HG03439 (cell line): ENCODE results near the gene AMDHD2.
A peak's percentile ranks its signal among the peaks of the same experiment; 100 is the strongest.

Experiments used
- ATAC-seq: cut with Tn5 transposase; IDR thresholded peaks from one replicate; pipeline ENCODE4 v1.9.1; 2021; ENCODE audit warnings: mild to moderate bottlenecking, moderate library complexity; ENCODE audit not compliant: unreplicated experiment

The AMDHD2 gene

GRCh38 chr16:2482708-2483534 lies 37.2 kb upstream of the AMDHD2 start:
- ATAC-seq = no peak

DNA sequence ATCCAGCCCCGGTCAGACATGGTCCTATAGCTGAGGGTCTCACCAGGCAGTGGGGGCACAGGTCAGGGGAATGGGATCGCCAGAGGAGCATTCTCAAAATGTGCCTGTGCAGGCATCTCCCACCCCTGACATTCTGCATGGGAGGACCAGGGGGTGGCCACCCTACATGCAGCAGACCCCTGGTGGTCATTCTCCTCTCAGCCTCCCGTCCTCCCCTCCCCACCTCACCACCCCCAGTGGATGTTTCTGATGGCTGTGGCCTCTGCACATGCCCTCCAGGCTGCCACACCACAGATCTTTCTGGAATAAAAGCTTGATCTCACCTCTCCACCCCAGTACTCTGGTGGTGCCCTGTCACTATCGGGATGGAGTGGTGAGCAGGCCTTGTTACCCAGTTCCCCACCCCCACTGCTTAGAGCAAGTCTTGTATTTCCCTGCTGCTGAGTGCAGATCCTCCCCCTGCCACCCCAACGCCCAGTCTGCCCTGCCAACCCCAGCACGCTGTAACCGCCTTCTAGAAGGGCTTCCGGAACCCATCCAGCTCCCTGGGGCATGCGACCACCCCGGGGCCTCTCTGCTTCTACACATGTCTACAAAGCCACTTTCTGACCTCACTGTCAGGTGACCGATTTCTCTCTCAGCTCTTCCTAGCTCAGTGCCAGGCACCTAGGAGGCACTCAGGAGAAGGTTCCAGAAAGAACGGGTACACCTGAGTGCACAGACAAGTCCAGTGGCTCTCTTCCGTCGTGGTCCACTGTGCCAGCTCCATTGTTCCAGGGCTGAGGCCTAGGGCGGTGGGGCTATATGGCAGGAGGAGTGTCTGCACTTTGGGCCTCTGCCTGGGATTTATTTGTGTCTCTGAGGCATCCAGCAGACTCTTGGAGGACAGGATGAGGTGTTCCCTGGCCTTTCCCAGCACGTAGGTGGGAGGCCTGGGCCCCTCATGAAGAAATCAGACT lies 36.0 kb upstream of the AMDHD2 start:
- no peak for ATAC-seq

DNA sequence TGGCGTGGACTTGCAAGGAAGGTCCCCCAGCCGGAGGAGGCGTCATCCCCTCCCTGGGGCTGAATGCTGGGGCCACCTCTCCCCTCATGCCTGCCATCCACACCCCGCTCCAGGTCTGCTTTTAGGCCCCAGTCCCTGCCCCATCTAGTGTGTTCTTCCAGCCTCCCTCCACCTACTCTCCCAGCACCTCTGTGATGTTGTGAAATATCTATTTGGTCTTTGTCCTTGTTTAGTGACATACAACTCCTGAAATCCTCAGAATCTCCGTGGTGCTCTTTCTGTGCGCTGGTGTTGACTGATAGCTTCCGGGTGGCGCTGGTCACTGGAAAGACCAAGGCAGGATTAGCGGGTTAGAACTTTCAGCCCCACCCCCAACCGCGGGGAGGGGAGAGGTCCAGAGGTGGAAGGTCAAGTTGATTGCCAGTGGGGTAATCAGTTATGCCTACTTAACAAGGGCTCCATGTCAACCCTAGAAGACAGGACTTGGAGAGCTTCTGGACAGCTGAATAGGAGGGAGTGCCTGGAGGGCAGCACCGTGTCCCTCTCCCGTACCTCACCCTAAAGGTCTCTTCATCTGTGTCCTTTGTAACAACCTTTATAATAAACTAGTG lies 35.2 kb upstream of the AMDHD2 start:
- ATAC-seq = no peak

GRCh38 chr16:2485811-2486507 lies 34.2 kb upstream of the AMDHD2 start:
- no peak for ATAC-seq

GRCh38 chr16:2486645-2487516 lies 33.3 kb upstream of the AMDHD2 start:
- peak; percentile 64 for ATAC-seq

GRCh38 chr16:2487517-2487842 lies 32.7 kb upstream of the AMDHD2 start:
- ATAC-seq = no peak

- no peak for ATAC-seq
These were observed 32.2 kb upstream of the AMDHD2 start for GRCh38 chr16:2487903-2488531.

DNA sequence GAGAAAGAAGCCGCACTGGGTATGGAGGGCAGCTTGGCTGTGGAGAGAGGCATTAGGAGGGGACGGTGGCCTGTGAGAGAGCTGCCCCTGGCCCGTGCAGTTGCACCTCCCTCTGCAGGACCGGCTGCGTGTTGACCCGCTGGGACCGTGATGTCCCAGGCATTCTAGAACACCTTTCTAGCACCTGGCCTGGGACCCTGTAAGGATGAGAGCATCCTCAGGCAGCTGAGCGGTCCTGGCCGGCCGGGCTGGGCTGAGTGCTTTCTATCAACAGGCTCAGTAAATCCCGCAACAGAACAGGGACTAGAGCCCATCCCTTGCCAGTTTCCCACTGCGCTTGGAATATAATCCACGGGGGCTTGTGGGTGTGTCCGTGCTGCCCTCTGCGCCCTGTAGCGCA lies 30.6 kb upstream of the AMDHD2 start:
- ATAC-seq = no peak

GRCh38 chr16:2490190-2491105 lies 29.7 kb upstream of the AMDHD2 start:
- ATAC-seq = no peak

GRCh38 chr16:2492292-2492691 lies 27.9 kb upstream of the AMDHD2 start:
- no peak for ATAC-seq

- ATAC-seq = no peak
These were observed 26.6 kb upstream of the AMDHD2 start for GRCh38 chr16:2493605-2494004.

DNA sequence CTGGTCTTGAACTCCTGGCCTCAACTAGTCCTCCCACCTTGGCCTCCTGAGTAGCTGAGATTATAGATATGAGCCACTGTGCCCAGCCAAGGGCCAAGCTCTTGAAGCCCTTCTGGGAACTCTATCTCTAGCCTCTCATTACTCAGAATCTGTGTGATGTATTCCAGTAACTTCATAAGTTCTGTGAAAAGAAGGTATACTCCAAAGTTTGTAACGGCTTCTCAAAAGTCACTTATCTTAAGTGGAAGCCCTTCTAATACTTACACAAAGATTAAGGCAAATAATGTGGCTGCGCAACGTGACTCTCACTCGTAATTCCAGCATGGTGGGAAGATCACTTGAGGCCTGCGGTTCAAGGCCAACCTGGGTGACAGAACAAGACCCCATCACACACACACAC lies 25.6 kb upstream of the AMDHD2 start:
- ATAC-seq = no peak

DNA sequence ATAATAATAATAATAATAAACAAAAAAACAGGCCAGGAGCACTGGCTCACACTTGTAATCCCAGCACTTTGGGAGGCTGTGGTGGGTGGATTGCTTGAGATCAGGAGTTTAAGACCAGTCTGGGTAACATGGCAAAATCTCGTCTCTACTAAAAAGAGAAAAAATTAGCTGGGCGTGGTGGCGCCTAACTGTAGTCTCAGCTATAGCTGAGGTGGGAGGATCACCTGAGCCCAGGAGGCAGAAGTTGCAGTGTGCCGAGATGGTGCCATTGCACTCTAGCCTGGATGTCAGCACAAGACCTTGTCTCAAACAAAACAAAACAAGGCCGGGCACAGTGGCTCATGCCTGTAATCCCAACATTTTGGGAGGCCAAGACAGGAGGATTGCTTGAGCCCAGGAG lies 25.1 kb upstream of the AMDHD2 start:
- ATAC-seq = no peak

DNA sequence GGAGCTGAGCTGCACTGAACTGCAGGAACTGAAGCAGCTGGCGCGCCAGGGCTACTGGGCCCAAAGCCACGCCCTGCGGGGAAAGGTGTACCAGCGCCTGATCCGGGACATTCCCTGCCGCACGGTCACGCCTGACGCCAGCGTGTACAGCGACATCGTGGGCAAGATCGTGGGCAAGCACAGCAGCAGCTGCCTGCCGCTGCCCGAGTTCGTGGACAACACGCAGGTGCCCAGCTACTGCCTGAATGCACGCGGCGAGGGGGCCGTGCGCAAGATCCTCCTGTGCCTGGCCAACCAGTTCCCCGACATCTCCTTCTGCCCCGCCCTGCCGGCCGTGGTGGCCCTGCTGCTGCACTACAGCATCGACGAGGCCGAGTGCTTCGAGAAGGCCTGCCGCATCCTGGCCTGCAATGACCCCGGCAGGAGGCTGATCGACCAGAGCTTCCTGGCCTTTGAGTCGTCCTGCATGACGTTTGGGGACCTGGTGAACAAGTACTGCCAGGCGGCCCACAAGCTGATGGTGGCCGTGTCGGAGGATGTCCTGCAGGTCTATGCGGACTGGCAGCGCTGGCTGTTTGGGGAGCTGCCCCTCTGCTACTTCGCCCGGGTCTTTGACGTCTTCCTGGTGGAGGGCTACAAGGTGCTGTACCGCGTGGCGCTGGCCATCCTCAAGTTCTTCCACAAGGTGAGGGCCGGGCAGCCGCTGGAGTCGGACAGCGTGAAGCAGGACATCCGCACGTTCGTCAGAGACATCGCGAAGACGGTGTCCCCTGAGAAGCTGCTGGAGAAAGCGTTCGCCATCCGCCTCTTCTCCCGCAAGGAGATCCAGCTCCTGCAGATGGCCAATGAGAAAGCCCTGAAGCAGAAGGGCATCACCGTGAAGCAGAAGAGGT lies 23.7 kb upstream of the AMDHD2 start:
- ATAC-seq = no peak

DNA sequence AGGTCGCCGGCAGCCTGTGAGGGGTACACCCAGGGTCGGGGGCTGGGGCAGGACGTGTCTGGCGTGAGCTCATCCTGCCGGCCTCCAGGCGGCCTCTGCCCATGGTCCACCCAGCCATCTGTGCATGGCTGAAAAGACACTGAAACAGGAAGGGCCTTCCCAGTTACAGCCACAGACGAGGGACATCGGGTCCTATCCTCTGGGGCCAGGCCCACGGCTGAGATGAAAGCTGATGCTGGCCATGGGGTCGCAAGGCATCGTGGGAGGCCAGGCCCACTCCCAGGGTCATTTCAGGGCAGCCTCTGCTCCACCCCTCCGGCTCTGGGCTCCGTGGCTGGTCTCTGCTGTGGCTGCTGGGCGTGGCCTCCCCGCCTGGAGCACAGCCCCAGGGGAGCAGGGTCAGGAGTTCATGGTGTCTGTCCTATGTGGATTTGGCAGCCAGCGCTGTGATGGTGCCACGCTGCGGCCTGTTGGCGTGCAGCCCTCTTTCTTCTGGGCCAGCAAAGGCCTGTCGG lies 23.0 kb upstream of the AMDHD2 start:
- no peak for ATAC-seq

GRCh38 chr16:2497695-2498484 lies 22.3 kb upstream of the AMDHD2 start:
- no peak for ATAC-seq
